GM23338 (cell line): ENCODE results near the gene MAP2K1. TPM values are rescaled to one million over a fixed set of nuclear protein-coding genes. Genes with fewer than 3 reads are reported as not detected.
A peak's percentile ranks its signal among the peaks of the same experiment; 100 is the strongest.

Experiments
- ATAC-seq: fragments of 200-7000 bp; cut with Tn5 transposase; 3 replicates; pipeline ENCODE4 v1.9.1; 2020
- DNase-seq: peaks from one replicate; pipeline ENCODE4 v3.0.0-alpha.2; 2015; ENCODE audit warnings: low spot score
- H2AFZ ChIP-seq: fragments of 200-600 bp; sonication (generic); 2 replicates; pipeline ENCODE4 v1.8.0; 2016; ENCODE audit warnings: antibody characterized with exemption, mild to moderate bottlenecking, moderate library complexity
- H3F3A ChIP-seq: fragments of 200-600 bp; sonication (generic); replicated peaks from 2 replicates; pipeline ENCODE4 v1.8.0; 2017; ENCODE audit warnings: antibody characterized with exemption, mixed run types, low read depth
- H3K27ac ChIP-seq: fragments of 200-600 bp; sonication (generic); 2 replicates; pipeline ENCODE4 v1.6.1; 2016; ENCODE audit warnings: low read depth
- H3K27me3 ChIP-seq: fragments of 200-600 bp; sonication (generic); 2 replicates; pipeline ENCODE4 v1.8.0; 2016; ENCODE audit warnings: mild to moderate bottlenecking, mixed run types, moderate library complexity; ENCODE audit not compliant: insufficient read depth
- H3K36me3 ChIP-seq: fragments of 200-600 bp; sonication (generic); 2 replicates; pipeline ENCODE4 v1.8.0; 2016; ENCODE audit warnings: mild to moderate bottlenecking; ENCODE audit not compliant: insufficient read depth
- H3K4me1 ChIP-seq: fragments of 200-600 bp; sonication (generic); 2 replicates; pipeline ENCODE4 v1.8.0; 2016; ENCODE audit warnings: mild to moderate bottlenecking, moderate library complexity; ENCODE audit not compliant: insufficient read depth
- H3K4me2 ChIP-seq: fragments of 200-600 bp; sonication (generic); 2 replicates; pipeline ENCODE4 v1.7.1; 2017; ENCODE audit warnings: mixed run types
- H3K4me3 ChIP-seq: fragments of 200-600 bp; sonication (generic); 2 replicates; pipeline ENCODE4 v1.6.1; 2016; ENCODE audit warnings: mixed run types
- H3K79me2 ChIP-seq: fragments of 200-600 bp; sonication (generic); replicated peaks from 2 replicates; pipeline ENCODE4 v1.8.0; 2017; ENCODE audit warnings: mild to moderate bottlenecking; ENCODE audit not compliant: insufficient read depth
- H3K9me2 ChIP-seq: fragments of 200-600 bp; sonication (generic); 2 replicates; pipeline ENCODE4 v1.8.0; 2017; ENCODE audit not compliant: insufficient read depth
- H4K20me1 ChIP-seq: fragments of 200-600 bp; sonication (generic); replicated peaks from 2 replicates; pipeline ENCODE4 v1.8.0; 2017; ENCODE audit warnings: mild to moderate bottlenecking; ENCODE audit not compliant: insufficient read depth
- H3K27ac Mint-ChIP-seq: 2 replicates; pipeline ENCODE4 v1.8.0; 2020; ENCODE audit warnings: inconsistent platforms, mild to moderate bottlenecking, moderate library complexity, mixed read lengths
- H3K27me3 Mint-ChIP-seq: 3 replicates; pipeline ENCODE4 v1.8.0; 2022; ENCODE audit warnings: low read depth, mild to moderate bottlenecking, moderate library complexity, mixed read lengths, inconsistent platforms; ENCODE audit not compliant: insufficient read depth, poor library complexity
- H3K36me3 Mint-ChIP-seq: 3 replicates; pipeline ENCODE4 v1.8.0; 2021; ENCODE audit warnings: low read depth, mild to moderate bottlenecking, inconsistent platforms, moderate library complexity, mixed read lengths
- H3K4me1 Mint-ChIP-seq: 3 replicates; pipeline ENCODE4 v1.8.0; 2020; ENCODE audit warnings: mild to moderate bottlenecking, inconsistent platforms, mixed read lengths
- H3K4me3 Mint-ChIP-seq: 3 replicates; pipeline ENCODE4 v1.8.0; 2021; ENCODE audit warnings: moderate library complexity, mild to moderate bottlenecking, inconsistent platforms, mixed read lengths
- H3K9me3 Mint-ChIP-seq: 3 replicates; pipeline ENCODE4 v1.8.0; 2020; ENCODE audit warnings: moderate library complexity, mild to moderate bottlenecking, inconsistent platforms, mixed read lengths
- CREB1 ChIP-seq: fragments of 250-450 bp; sonication (Bioruptor Pico); IDR thresholded peaks from 2 replicates; pipeline ENCODE4 v1.5.0; 2020; ENCODE audit warnings: low read depth, mild to moderate bottlenecking, moderate library complexity
- EZH2 ChIP-seq: fragments of 200-600 bp; sonication (generic); IDR thresholded peaks from one replicate; pipeline ENCODE4 v1.8.0; 2017; ENCODE audit warnings: antibody characterized with exemption, mild to moderate bottlenecking, low read depth; ENCODE audit not compliant: unreplicated experiment
- EZH2phosphoT487 ChIP-seq: fragments of 200-600 bp; sonication (generic); IDR thresholded peaks from one replicate; pipeline ENCODE4 v1.8.1; 2018; ENCODE audit warnings: antibody characterized with exemption; ENCODE audit not compliant: unreplicated experiment
- JUNB ChIP-seq: IDR thresholded peaks from one replicate; pipeline ENCODE4 v1.6.1; 2016; ENCODE audit warnings: antibody characterized with exemption; ENCODE audit not compliant: unreplicated experiment
- NANOG ChIP-seq: IDR thresholded peaks from 2 replicates; pipeline ENCODE4 v1.6.1; 2016; ENCODE audit warnings: antibody characterized with exemption, borderline replicate concordance
- POLR2AphosphoS5 ChIP-seq: IDR thresholded peaks from 2 replicates; pipeline ENCODE4 v1.6.1; 2016; ENCODE audit warnings: antibody characterized with exemption, low read depth
- STAT1 ChIP-seq: IDR thresholded peaks from one replicate; pipeline ENCODE4 v1.6.1; 2016; ENCODE audit warnings: antibody characterized with exemption; ENCODE audit not compliant: unreplicated experiment
- ZNF331 ChIP-seq: fragments of 250-450 bp; sonication (Bioruptor Pico); IDR thresholded peaks from 2 replicates; pipeline ENCODE4 v1.5.0; 2020; ENCODE audit warnings: low read depth, mild to moderate bottlenecking, moderate library complexity
- polyA plus RNA-seq: library from polyadenylated mRNA; unstranded; fragments of >200 nt; fragmentation: Nextera tagmentation; extraction: Ambion mirVana; gene quantifications from 2 replicates; pipeline ENCODE4 v1.2.1, GENCODE V29; 2016
- total RNA-seq: library from RNA; depleted of rRNA; stranded (reverse); fragments of >200 nt; shearing (Covaris generic); gene quantifications from 2 replicates; pipeline ENCODE4 v1.2.3, GENCODE V29; 2014
- TF ChIP-seq, protein P1 (sequence below): IDR thresholded peaks from one replicate; pipeline ENCODE4 v1.6.1; 2018; ENCODE audit warnings: antibody characterized with exemption; ENCODE audit not compliant: unreplicated experiment
- TF ChIP-seq, protein P2 (sequence below): IDR thresholded peaks from 2 replicates; pipeline ENCODE4 v1.6.1; 2016; ENCODE audit warnings: antibody characterized with exemption

MAP2K1 gene
- total and polyA plus RNA-seq, 2 experiments from 2014 or later, result 42.0 to 68.5 TPM

DNA sequence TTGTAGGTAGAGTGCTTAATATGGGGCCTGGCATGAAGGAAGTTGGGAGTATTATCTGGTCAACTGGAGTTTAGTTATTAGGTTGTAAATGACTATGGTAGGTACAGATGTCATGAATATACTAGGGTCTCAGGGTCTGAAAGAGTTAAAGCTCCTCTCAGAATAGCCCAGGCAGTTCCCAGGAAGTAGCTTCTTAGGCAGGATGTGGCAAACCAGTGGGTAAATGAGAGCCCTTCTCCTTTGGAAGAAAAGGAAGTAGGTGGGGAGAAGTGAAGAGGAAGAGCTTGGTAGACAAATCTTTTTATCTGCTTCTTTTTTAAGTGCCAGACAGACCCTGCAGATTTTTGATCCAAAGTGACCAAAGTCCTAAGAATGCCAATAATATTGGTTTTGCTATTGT lies 24.5 kb downstream of the MAP2K1 start (continued):
- TF ChIP-seq, protein P1, sequence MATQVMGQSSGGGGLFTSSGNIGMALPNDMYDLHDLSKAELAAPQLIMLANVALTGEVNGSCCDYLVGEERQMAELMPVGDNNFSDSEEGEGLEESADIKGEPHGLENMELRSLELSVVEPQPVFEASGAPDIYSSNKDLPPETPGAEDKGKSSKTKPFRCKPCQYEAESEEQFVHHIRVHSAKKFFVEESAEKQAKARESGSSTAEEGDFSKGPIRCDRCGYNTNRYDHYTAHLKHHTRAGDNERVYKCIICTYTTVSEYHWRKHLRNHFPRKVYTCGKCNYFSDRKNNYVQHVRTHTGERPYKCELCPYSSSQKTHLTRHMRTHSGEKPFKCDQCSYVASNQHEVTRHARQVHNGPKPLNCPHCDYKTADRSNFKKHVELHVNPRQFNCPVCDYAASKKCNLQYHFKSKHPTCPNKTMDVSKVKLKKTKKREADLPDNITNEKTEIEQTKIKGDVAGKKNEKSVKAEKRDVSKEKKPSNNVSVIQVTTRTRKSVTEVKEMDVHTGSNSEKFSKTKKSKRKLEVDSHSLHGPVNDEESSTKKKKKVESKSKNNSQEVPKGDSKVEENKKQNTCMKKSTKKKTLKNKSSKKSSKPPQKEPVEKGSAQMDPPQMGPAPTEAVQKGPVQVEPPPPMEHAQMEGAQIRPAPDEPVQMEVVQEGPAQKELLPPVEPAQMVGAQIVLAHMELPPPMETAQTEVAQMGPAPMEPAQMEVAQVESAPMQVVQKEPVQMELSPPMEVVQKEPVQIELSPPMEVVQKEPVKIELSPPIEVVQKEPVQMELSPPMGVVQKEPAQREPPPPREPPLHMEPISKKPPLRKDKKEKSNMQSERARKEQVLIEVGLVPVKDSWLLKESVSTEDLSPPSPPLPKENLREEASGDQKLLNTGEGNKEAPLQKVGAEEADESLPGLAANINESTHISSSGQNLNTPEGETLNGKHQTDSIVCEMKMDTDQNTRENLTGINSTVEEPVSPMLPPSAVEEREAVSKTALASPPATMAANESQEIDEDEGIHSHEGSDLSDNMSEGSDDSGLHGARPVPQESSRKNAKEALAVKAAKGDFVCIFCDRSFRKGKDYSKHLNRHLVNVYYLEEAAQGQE, result no peak
- TF ChIP-seq NANOG, result no peak
- TF ChIP-seq EZH2phosphoT487, result no peak

DNA sequence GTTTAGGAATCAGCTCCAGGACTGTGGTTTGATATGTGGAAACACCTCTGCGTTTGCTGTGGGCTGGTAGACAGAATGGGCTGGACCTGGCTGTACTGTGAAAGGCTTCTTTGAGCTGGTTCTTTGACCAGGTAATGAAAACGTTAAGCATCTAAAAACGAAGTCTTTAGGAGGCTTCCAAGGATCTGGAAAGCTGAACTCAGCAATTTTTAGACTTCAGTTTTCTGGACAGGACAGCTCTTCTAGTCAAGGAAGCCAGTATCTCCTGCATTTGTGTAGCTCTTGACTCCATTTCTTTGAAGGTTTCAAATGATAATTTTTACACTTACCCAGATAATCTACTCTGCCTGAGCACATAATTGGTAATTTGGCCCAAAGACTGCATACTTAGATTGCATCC lies 25.5 kb downstream of the MAP2K1 start:
- Mint-ChIP-seq H3K27me3 (peaks cover 5% of the 10 kb centered on the region), H3K36me3 (peaks cover 29% of the 10 kb centered on the region), H3K27ac (no peak overlapping the region), H3K4me3 (no peak overlapping the region), H3K4me1 (peaks cover 66% of the 10 kb centered on the region), H3K9me3 (peaks cover 23% of the 10 kb centered on the region)
- H3K79me2 ChIP-seq, result peaks cover 100% of the 10 kb centered on the region
- peaks cover 47% of the 10 kb centered on the region for H3K4me1 ChIP-seq
- H3K27me3 ChIP-seq, result no peaks in the 10 kb centered on the region
- H3F3A ChIP-seq, result 0 out of 2 replicates have a peak, but pooled peaks cover 3% of the 10 kb centered on the region
- TF ChIP-seq ZNF331 (CRISPR knock-in tag) (no peak), EZH2phosphoT487 (no peak), JUNB (no peak), POLR2AphosphoS5 (no peak), STAT1 (no peak), EZH2 (no peak), CREB1 (CRISPR knock-in tag) (no peak), NANOG (no peak)
- TF ChIP-seq, protein P2, sequence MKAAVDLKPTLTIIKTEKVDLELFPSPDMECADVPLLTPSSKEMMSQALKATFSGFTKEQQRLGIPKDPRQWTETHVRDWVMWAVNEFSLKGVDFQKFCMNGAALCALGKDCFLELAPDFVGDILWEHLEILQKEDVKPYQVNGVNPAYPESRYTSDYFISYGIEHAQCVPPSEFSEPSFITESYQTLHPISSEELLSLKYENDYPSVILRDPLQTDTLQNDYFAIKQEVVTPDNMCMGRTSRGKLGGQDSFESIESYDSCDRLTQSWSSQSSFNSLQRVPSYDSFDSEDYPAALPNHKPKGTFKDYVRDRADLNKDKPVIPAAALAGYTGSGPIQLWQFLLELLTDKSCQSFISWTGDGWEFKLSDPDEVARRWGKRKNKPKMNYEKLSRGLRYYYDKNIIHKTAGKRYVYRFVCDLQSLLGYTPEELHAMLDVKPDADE, result no peak
- H3K27ac ChIP-seq, result peak overlapping the region; percentile 47; the same call in 1 of the 2 replicates
- H3K4me2 ChIP-seq, result peak overlapping the region; percentile 16
- no peak overlapping the region for H3K4me3 ChIP-seq
- ATAC-seq, result no peak
- peaks cover 15% of the 10 kb centered on the region for H4K20me1 ChIP-seq
- peaks cover 8% of the 10 kb centered on the region for H3K36me3 ChIP-seq
- no peak for DNase-seq
- H2AFZ ChIP-seq, result no peak overlapping the region
- no peaks in the 10 kb centered on the region for H3K9me2 ChIP-seq

DNA sequence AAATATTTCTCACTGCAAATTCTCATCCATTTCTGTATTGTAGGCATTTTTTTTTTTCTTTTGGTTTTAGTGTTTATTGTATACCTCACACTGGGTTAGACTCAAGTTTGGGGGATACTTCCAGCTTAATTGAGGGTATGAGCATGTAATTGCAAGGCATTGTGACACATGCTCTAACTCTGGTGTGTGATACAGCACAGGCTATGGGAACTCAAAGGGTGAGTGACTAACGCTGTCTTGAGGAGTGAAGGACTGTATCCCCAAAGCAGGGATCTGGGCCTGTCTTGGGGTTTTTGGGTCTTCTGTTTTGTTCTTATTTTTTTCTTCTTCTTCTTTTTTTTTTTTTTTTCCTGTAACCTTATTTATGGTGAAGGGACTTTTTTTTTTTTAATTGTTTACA lies 26.9 kb downstream of the MAP2K1 start:
- no peak for TF ChIP-seq EZH2
- Mint-ChIP-seq H3K9me3 (peaks cover 23% of the 10 kb centered on the region), H3K27me3 (peaks cover 2% of the 10 kb centered on the region), H3K27ac (no peak overlapping the region), H3K36me3 (peaks cover 29% of the 10 kb centered on the region), H3K4me1 (peaks cover 63% of the 10 kb centered on the region), H3K4me3 (no peak overlapping the region)
- no peak for ATAC-seq
- peaks cover 8% of the 10 kb centered on the region for H3K36me3 ChIP-seq
- no peak for DNase-seq
- no peak overlapping the region for H3K27ac ChIP-seq
- 0 out of 2 replicates have a peak, but pooled peaks cover 3% of the 10 kb centered on the region for H3F3A ChIP-seq
- H3K4me3 ChIP-seq, result no peak overlapping the region
- H3K4me2 ChIP-seq, result no peak overlapping the region
- no peak overlapping the region for H2AFZ ChIP-seq
- no peaks in the 10 kb centered on the region for H3K27me3 ChIP-seq
- peaks cover 26% of the 10 kb centered on the region for H4K20me1 ChIP-seq
- no peaks in the 10 kb centered on the region for H3K9me2 ChIP-seq
- H3K4me1 ChIP-seq, result peaks cover 61% of the 10 kb centered on the region
- H3K79me2 ChIP-seq, result peaks cover 100% of the 10 kb centered on the region
